ENCODE measurements around the gene TLE3. TPM values are rescaled to one million over a fixed set of nuclear protein-coding genes. Genes with fewer than 3 reads are reported as not detected.

TLE3 gene
- total RNA-seq, 1 experiment from 2014 or later = 98.2 TPM

DNA sequence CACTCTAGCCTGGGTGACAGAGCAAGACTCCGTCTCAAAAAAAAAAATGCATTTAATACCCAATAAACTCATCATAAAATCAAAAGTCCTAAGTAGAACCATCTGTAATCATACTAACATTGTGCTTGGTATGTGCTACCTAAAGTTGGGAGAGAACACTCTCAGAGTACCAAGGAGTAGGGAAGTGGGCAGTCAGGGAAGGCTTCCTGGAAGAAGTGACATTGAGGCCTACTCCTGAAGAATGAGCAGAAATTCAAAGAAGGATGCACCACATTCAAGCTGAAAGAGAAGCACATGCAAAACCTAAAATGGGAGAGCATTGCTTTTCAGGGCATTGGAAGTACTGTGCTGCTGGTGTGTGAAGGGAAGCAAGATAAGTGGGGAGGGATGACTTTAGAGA is 54.1 kb downstream of the TLE3 start:
- no peak overlapping the region for H3K4ac ChIP-seq (ENCODE audit: low read depth, low read length)
- H3K23ac ChIP-seq (ENCODE audit: insufficient read length, low read depth, low read length) = no peak overlapping the region
- H3K18ac ChIP-seq (ENCODE audit: insufficient read length, low read depth, low read length) = no peak overlapping the region
- Mint-ChIP-seq H3K4me1 (peaks cover 12 to 13% of the 10 kb centered on the region in 2 experiments), H3K27ac (no peak overlapping the region), H3K36me3 (ENCODE audit: insufficient read depth in 1 of 3, low read depth in 3 of 3) (peaks cover 0 to 11% (median 0%) of the 10 kb centered on the region in 3 experiments; a peak in 3 of 7 replicates), H3K4me3 (no peak overlapping the region), H3K27me3 (ENCODE audit: low read depth) (no peaks in the 10 kb centered on the region; the same call in 1 of the 2 replicates), H3K9me3 (no peaks in the 10 kb centered on the region)
- TF ChIP-seq, protein P1, sequence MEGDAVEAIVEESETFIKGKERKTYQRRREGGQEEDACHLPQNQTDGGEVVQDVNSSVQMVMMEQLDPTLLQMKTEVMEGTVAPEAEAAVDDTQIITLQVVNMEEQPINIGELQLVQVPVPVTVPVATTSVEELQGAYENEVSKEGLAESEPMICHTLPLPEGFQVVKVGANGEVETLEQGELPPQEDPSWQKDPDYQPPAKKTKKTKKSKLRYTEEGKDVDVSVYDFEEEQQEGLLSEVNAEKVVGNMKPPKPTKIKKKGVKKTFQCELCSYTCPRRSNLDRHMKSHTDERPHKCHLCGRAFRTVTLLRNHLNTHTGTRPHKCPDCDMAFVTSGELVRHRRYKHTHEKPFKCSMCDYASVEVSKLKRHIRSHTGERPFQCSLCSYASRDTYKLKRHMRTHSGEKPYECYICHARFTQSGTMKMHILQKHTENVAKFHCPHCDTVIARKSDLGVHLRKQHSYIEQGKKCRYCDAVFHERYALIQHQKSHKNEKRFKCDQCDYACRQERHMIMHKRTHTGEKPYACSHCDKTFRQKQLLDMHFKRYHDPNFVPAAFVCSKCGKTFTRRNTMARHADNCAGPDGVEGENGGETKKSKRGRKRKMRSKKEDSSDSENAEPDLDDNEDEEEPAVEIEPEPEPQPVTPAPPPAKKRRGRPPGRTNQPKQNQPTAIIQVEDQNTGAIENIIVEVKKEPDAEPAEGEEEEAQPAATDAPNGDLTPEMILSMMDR (conservative IDR thresholded peaks at IDR 0.05) = no peak
- H3K9ac ChIP-seq (ENCODE audit: extremely low read depth, insufficient read length, low read length) = no peak overlapping the region
- H3K23me2 ChIP-seq (ENCODE audit: insufficient read length, low read depth, low read length, poor library complexity, severe bottlenecking) = no peaks in the 10 kb centered on the region
- H2BK12ac ChIP-seq (ENCODE audit: insufficient read length, low read depth, low read length) = no peak overlapping the region
- H2BK5ac ChIP-seq (ENCODE audit: insufficient read length, low read length) = no peak overlapping the region
- H2AFZ ChIP-seq (ENCODE audit: low read length) = no peak overlapping the region
- H2AK5ac ChIP-seq (ENCODE audit: insufficient read length, low read length) = no peak overlapping the region
- H2BK120ac ChIP-seq (ENCODE audit: low read depth, low read length, poor library complexity, severe bottlenecking) = no peak overlapping the region
- H4K91ac ChIP-seq (ENCODE audit: insufficient read length, low read depth, low read length) = no peak overlapping the region
- H3K4me2 ChIP-seq (ENCODE audit: insufficient read depth, insufficient read length, low read length) = no peak overlapping the region
- H3K4me1 ChIP-seq (ENCODE audit: insufficient read depth, low read length) = no peaks in the 10 kb centered on the region
- no peak overlapping the region for H3T11ph ChIP-seq (ENCODE audit: low read length)
- no peak overlapping the region for H3K14ac ChIP-seq (ENCODE audit: insufficient read depth, low read length)
- no peak for DNase-seq
- no peaks in the 10 kb centered on the region for H3K79me2 ChIP-seq (ENCODE audit: insufficient read depth, low read length)
- no peak overlapping the region for H4K8ac ChIP-seq (replicated peaks; ENCODE audit: insufficient read length, low read depth, low read length)
- no peak overlapping the region for H3K56ac ChIP-seq (ENCODE audit: insufficient read length, low read depth, low read length)
- H4K5ac ChIP-seq (ENCODE audit: insufficient read length, low read depth, low read length) = no peak overlapping the region
- H3K9me3 ChIP-seq (ENCODE audit: control insufficient read depth, low read depth, low read length) = no peaks in the 10 kb centered on the region
- H3K27ac ChIP-seq (ENCODE audit: insufficient read length, low read depth, low read length) = no peak overlapping the region
- no peak overlapping the region for H2BK20ac ChIP-seq (ENCODE audit: low read depth, low read length, poor library complexity, severe bottlenecking)
- WGBS (ENCODE audit: extremely low coverage, insufficient read length, low lambda C conversion rate) = no CpG with 5 or more reads among the region's 1 CpG
- no peaks in the 10 kb centered on the region for H3K27me3 ChIP-seq (ENCODE audit: insufficient read depth, low read length)
- no peak overlapping the region for H2BK15ac ChIP-seq (ENCODE audit: low read depth, low read length)
- H3K79me1 ChIP-seq (ENCODE audit: insufficient read depth, low read depth, low read length, poor library complexity, severe bottlenecking) = no peaks in the 10 kb centered on the region
- H4K20me1 ChIP-seq (ENCODE audit: control insufficient read depth, insufficient read depth, insufficient read length) = no peaks in the 10 kb centered on the region

All from H9 (cell line).